Dedifferentiated amniotic fluid mesenchymal stem cell (primary cell): ENCODE measurements around the gene MYOD1.

Experiments
- DNase-seq: peaks from one replicate; pipeline ENCODE4 v3.0.0-alpha.2; 2016; ENCODE audit errors: extremely low spot score

Gene MYOD1

GRCh38 chr11:17702876-17703275, 16.5 kb upstream of the MYOD1 start:
- DNase-seq, result no peak

- no peak for DNase-seq
These were observed 15.4 kb upstream of the MYOD1 start for GRCh38 chr11:17703951-17704350.

- DNase-seq, result no peak
These were observed 11.5 kb upstream of the MYOD1 start for GRCh38 chr11:17707830-17708229.

GRCh38 chr11:17711836-17712235, 7.5 kb upstream of the MYOD1 start:
- no peak for DNase-seq

GRCh38 chr11:17713851-17714250, 5.5 kb upstream of the MYOD1 start:
- DNase-seq, result no peak

GRCh38 chr11:17714356-17714854, 5.0 kb upstream of the MYOD1 start:
- no peak for DNase-seq

GRCh38 chr11:17714870-17715269, 4.5 kb upstream of the MYOD1 start:
- no peak for DNase-seq

- no peak for DNase-seq
These were observed 2.6 kb upstream of the MYOD1 start for GRCh38 chr11:17716807-17717206.

GRCh38 chr11:17718015-17718414, 1.4 kb upstream of the MYOD1 start:
- no peak for DNase-seq

GRCh38 chr11:17718510-17718962, 835 bp upstream of the MYOD1 start:
- DNase-seq, result no peak

- no peak for DNase-seq
These were observed 796 bp downstream of the MYOD1 start for GRCh38 chr11:17719938-17720795.

- no peak for DNase-seq
These were observed 1.4 kb downstream of the MYOD1 start for GRCh38 chr11:17720796-17721171.

GRCh38 chr11:17721242-17721999, 2.0 kb downstream of the MYOD1 start:
- no peak for DNase-seq

GRCh38 chr11:17722000-17722643, 2.8 kb downstream of the MYOD1 start:
- no peak for DNase-seq

- DNase-seq, result no peak
These were observed 4.9 kb downstream of the MYOD1 start for GRCh38 chr11:17724020-17724908.

- no peak for DNase-seq
These were observed 5.8 kb downstream of the MYOD1 start for GRCh38 chr11:17725174-17725573.

GRCh38 chr11:17730137-17730536, 10.8 kb downstream of the MYOD1 start:
- DNase-seq, result no peak

- DNase-seq, result peak; percentile 68
These were observed 11.5 kb downstream of the MYOD1 start for GRCh38 chr11:17730608-17731462.

- no peak for DNase-seq
These were observed 13.9 kb downstream of the MYOD1 start for GRCh38 chr11:17733261-17733660.

- DNase-seq, result no peak
These were observed 15.1 kb downstream of the MYOD1 start, which contains the start of gene KCNC1 for GRCh38 chr11:17734418-17734911. KCNC1 (plus strand) TSS chr11:17734781; CDS start chr11:17736003, 1,222 bp downstream.
